IMR-90 (cell line): Measurements from ENCODE around the gene TRAPPC12. TPM values are rescaled to one million over a fixed set of nuclear protein-coding genes. Genes with fewer than 3 reads are reported as not detected.
"Not testable (repeated sequence)": the region's sequence is repeated elsewhere in the genome, so short reads cannot be mapped to it uniquely, and the experiment has no call there.

Experiments
- ATAC-seq: fragments of 200-7000 bp; cut with Tn5 transposase; 2 replicates; pipeline ENCODE4 v1.9.1; 2020; ENCODE audit warnings: low read depth, mild to moderate bottlenecking, moderate library complexity
- BruUV-seq: library from RNA; stranded (reverse); fragments of 400-500 nt; replicated peaks from 2 replicates; lab custom pipeline; 2021; lab: Mats Ljungman, UMichigan
- CTCF ChIA-PET: fragments of 300-600 bp; formaldehyde crosslinking; extraction: SDS; loops from one replicate; lab custom pipeline; 2021; ENCODE audit warnings: antibody characterized with exemption; lab: Yijun Ruan, JAX
- POLR2A ChIA-PET: fragments of 300-600 bp; sonication (Branson Sonifier 250); formaldehyde crosslinking; loops from one replicate; lab custom pipeline; 2022; ENCODE audit warnings: antibody characterized with exemption; ENCODE audit not compliant: unreplicated experiment; lab: Charles Lee
- DNase-seq: peaks from one replicate; pipeline ENCODE4 v3.0.0; 2013
- H2AFZ ChIP-seq: replicated peaks from 2 replicates; pipeline ENCODE3; 2013; ENCODE audit warnings: low read length, mild to moderate bottlenecking; ENCODE audit not compliant: poor library complexity
- H2AK5ac ChIP-seq: 2 replicates; pipeline ENCODE4 v1.6.1; 2013; ENCODE audit warnings: low read depth, low read length, inconsistent platforms
- H2AK9ac ChIP-seq: replicated peaks from 2 replicates; pipeline ENCODE3; 2013; ENCODE audit warnings: mild to moderate bottlenecking, low read depth, low read length, moderate library complexity; ENCODE audit not compliant: poor library complexity
- H2BK120ac ChIP-seq: 2 replicates; pipeline ENCODE4 v1.6.1; 2013; ENCODE audit warnings: low read depth, low read length, inconsistent platforms
- H2BK15ac ChIP-seq: 3 replicates; pipeline ENCODE4 v1.6.1; 2013; ENCODE audit warnings: low read depth, low read length, inconsistent platforms
- H2BK20ac ChIP-seq: 2 replicates; pipeline ENCODE4 v1.6.1; 2013; ENCODE audit warnings: low read depth, mild to moderate bottlenecking, inconsistent platforms, low read length, moderate library complexity
- H2BK5ac ChIP-seq: 2 replicates; pipeline ENCODE4 v1.6.1; 2013; ENCODE audit warnings: mild to moderate bottlenecking, low read depth, low read length, inconsistent platforms; ENCODE audit not compliant: poor library complexity, severe bottlenecking
- H3K14ac ChIP-seq: replicated peaks from 2 replicates; pipeline ENCODE4 v1.6.1; 2013; ENCODE audit warnings: low read depth, low read length, inconsistent platforms
- H3K18ac ChIP-seq: 2 replicates; pipeline ENCODE4 v1.6.1; 2013; ENCODE audit warnings: low read depth, low read length, control low read depth
- H3K23ac ChIP-seq: 2 replicates; pipeline ENCODE4 v1.6.1; 2013; ENCODE audit warnings: low read depth, low read length, inconsistent platforms
- H3K27ac ChIP-seq: 2 replicates; pipeline ENCODE4 v1.5.1; 2013; ENCODE audit warnings: mild to moderate bottlenecking, control low read depth, low read length; ENCODE audit not compliant: insufficient read depth
- H3K27me3 ChIP-seq: 2 replicates; pipeline ENCODE4 v1.6.1; 2013; ENCODE audit warnings: low read length; ENCODE audit not compliant: control insufficient read depth, insufficient read depth
- H3K36me3 ChIP-seq: 2 replicates; pipeline ENCODE4 v1.6.1; 2013; ENCODE audit warnings: low read length, mixed read lengths; ENCODE audit not compliant: control insufficient read depth, insufficient read depth
- H3K4ac ChIP-seq: 2 replicates; pipeline ENCODE4 v1.6.1; 2013; ENCODE audit warnings: low read depth, low read length, inconsistent platforms
- H3K4me1 ChIP-seq: 2 replicates; pipeline ENCODE4 v1.6.1; 2013; ENCODE audit warnings: low read length, mixed read lengths; ENCODE audit not compliant: control insufficient read depth, insufficient read depth
- H3K4me2 ChIP-seq: 2 replicates; pipeline ENCODE4 v1.6.1; 2013; ENCODE audit warnings: low read depth, mild to moderate bottlenecking, control low read depth, low read length, moderate library complexity
- H3K4me3 ChIP-seq: 2 replicates; pipeline ENCODE4 v1.5.1; 2013; ENCODE audit warnings: low read depth, mild to moderate bottlenecking, control low read depth, low read length, moderate library complexity; ENCODE audit not compliant: insufficient read depth
- H3K56ac ChIP-seq: 2 replicates; pipeline ENCODE4 v1.6.1; 2013; ENCODE audit warnings: low read length, inconsistent platforms; ENCODE audit not compliant: insufficient read depth; ENCODE audit errors: extremely low read depth
- H3K79me1 ChIP-seq, 2 experiments: 2 replicates each; pipeline ENCODE4 v1.6.1; 2013; ENCODE audit warnings: low read length in 2 of 2, inconsistent platforms in 1 of 2, low read depth in 1 of 2
- H3K9ac ChIP-seq: 2 replicates; pipeline ENCODE4 v1.6.1; 2013; ENCODE audit warnings: low read depth, low read length, control low read depth
- H3K9me1 ChIP-seq: 2 replicates; pipeline ENCODE4 v1.6.1; 2013; ENCODE audit warnings: low read length, inconsistent platforms; ENCODE audit not compliant: insufficient read depth
- H3K9me3 ChIP-seq: 2 replicates; pipeline ENCODE4 v1.6.1; 2013; ENCODE audit warnings: low read length; ENCODE audit not compliant: control insufficient read depth, insufficient read depth
- H4K20me1 ChIP-seq: 2 replicates; pipeline ENCODE4 v1.6.1; 2013; ENCODE audit warnings: low read length, inconsistent platforms; ENCODE audit not compliant: insufficient read depth
- H4K5ac ChIP-seq: 2 replicates; pipeline ENCODE4 v1.6.1; 2013; ENCODE audit warnings: mild to moderate bottlenecking, low read depth, low read length, control low read depth
- H4K8ac ChIP-seq, 2 experiments: 2 replicates each; pipeline ENCODE4 v1.6.1; 2013; ENCODE audit warnings: low read depth in 2 of 2, low read length in 2 of 2, control low read depth in 1 of 2, inconsistent platforms in 1 of 2
- H4K91ac ChIP-seq: 2 replicates; pipeline ENCODE4 v1.6.1; 2013; ENCODE audit warnings: low read depth, low read length, inconsistent platforms; ENCODE audit not compliant: insufficient read depth
- WGBS, 2 experiments: methylation state at CpG; one replicate each; pipeline versions ENCODE4 v1.1.5 to v1.1.7; 2013; ENCODE audit warnings: missing lambda C conversion rate in 2 of 2; ENCODE audit not compliant: insufficient read length in 1 of 2; ENCODE audit errors: extremely low coverage in 2 of 2; 5-methylcytosine and 5-hydroxymethylcytosine counted together
- dilution Hi-C: fragments of 300-500 bp; cut with HindIII; formaldehyde crosslinking; loops from one replicate; pipeline ENCODE4 v1.14.3; 2018; ENCODE audit warnings: low sequenced_read_pairs; ENCODE audit not compliant: unreplicated experiment
- in situ Hi-C: fragments of 300-500 bp; cut with MboI; formaldehyde crosslinking; loops from 3 replicates; pipeline ENCODE4 v1.14.3; 2019; ENCODE audit warnings: low sequenced_read_pairs, inconsistent platforms, mixed read lengths
- intact Hi-C: fragments of 100-400 bp; cut with micrococcal nuclease; formaldehyde crosslinking; loops from 2 replicates; pipeline ENCODE4 v1.10.0; 2022
- polyA plus RNA-seq, 3 experiments: library from polyadenylated mRNA; depleted of rRNA; stranded (reverse); fragments of >200 nt; gene quantifications; 2 replicates each; pipeline ENCODE4 v1.2.3, GENCODE V29; 2012; ENCODE audit warnings: low replicate concordance in 1 of 3
- total RNA-seq: library from RNA; depleted of rRNA; stranded (reverse); fragments of >200 nt; gene quantifications from 2 replicates; pipeline ENCODE4 v1.2.3, GENCODE V29; 2012

Gene TRAPPC12
- total and polyA plus RNA-seq, 2 of the 4 experiments (the other 2 are of a cell fraction), result 25.8 to 69.9 TPM

DNA sequence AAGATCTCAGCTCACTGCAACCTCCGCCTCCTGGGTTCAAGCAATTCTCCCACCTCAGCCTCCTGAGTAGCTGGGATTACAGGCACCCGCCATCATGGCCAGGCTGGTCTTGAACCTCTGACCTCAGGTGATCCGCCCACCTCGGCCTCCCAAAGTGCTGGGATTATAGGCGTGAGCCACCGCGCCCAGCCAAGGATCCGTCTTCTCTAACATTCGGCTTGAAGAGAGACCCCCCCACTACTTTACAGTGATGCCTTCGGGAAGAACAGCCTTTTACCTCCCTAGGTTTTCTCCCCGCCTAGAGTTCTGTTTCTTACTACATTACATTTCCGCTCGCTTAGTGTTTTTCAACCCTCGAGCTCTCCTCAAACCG is 117.2 kb downstream of the TRAPPC12 start:
- H4K5ac ChIP-seq, H3K4me3 ChIP-seq, H2AFZ ChIP-seq, H3K18ac ChIP-seq, H3K9me3 ChIP-seq, H3K14ac ChIP-seq, DNase-seq, H2BK120ac ChIP-seq, intact Hi-C loops, H2BK15ac ChIP-seq, H3K4me2 ChIP-seq, CTCF ChIA-PET, H2BK20ac ChIP-seq, H3K4ac ChIP-seq, H3K23ac ChIP-seq, H4K91ac ChIP-seq, H3K27me3 ChIP-seq, dilution Hi-C loops, H2AK9ac ChIP-seq, H2AK5ac ChIP-seq, H4K20me1 ChIP-seq, H3K79me1 ChIP-seq, H2BK5ac ChIP-seq, H3K27ac ChIP-seq, H4K8ac ChIP-seq, H3K56ac ChIP-seq, POLR2A ChIA-PET, in situ Hi-C loops, H3K9ac ChIP-seq, BruUV-seq, H3K4me1 ChIP-seq, ATAC-seq: not testable (repeated sequence)
- peaks cover 31% of the 10 kb centered on the region for H3K36me3 ChIP-seq
- peaks cover 11% of the 10 kb centered on the region; the same call in 1 of the 2 replicates for H3K9me1 ChIP-seq
- WGBS, 2 experiments, result 100% methylated on average over 1 of the region's 15 CpGs; no CpG with 5 or more reads in 1 of the 2 experiments
